ENCODE results near the gene RSPRY1. TPM values are rescaled to one million over a fixed set of nuclear protein-coding genes. Genes with fewer than 3 reads are reported as not detected.

Gene RSPRY1
- total RNA-seq, 1 donor from 2014 or later: 76.8 TPM

GRCh38 chr16:57271063-57271345, 84.9 kb downstream of the RSPRY1 start:
- TF ChIP-seq CTCF (IDR thresholded peaks at IDR 0.05; ENCODE audit: insufficient read depth, low read depth, low read length) (no peak), EZH2 (IDR thresholded peaks at IDR 0.05; ENCODE audit: insufficient read depth, low read length) (no peak)
- no peaks in the 10 kb centered on the region for H4K20me1 ChIP-seq (ENCODE audit: insufficient read depth, low read length)
- FAIRE-seq (no peak), DNase-seq (ENCODE audit: low read depth) (no peak)
- H3K9me3 Mint-ChIP-seq (ENCODE audit: unreplicated experiment): no peaks in the 10 kb centered on the region
- H3K4me2 ChIP-seq (ENCODE audit: low read length): no peak overlapping the region
- H3K27ac Mint-ChIP-seq (ENCODE audit: unreplicated experiment): no peak overlapping the region
- H3K27ac ChIP-seq (ENCODE audit: low read depth, low read length): no peak overlapping the region
- H3K4me3 ChIP-seq (ENCODE audit: insufficient read depth, low read depth, low read length): no peak overlapping the region
- no peaks in the 10 kb centered on the region for H3K36me3 ChIP-seq (ENCODE audit: insufficient read depth, low read length)
- H3K27me3 ChIP-seq (ENCODE audit: insufficient read depth, low read length): no peaks in the 10 kb centered on the region
- no peak overlapping the region for H3K9ac ChIP-seq (ENCODE audit: low read length)
- no peak overlapping the region for H3K4me3 Mint-ChIP-seq (ENCODE audit: unreplicated experiment)
- H3K9me3 ChIP-seq (ENCODE audit: insufficient read depth, low read depth, low read length): no peaks in the 10 kb centered on the region
- peaks cover 5% of the 10 kb centered on the region for H3K4me1 ChIP-seq (ENCODE audit: insufficient read depth, low read length)
- no peaks in the 10 kb centered on the region for H3K79me2 ChIP-seq (ENCODE audit: insufficient read depth, low read length)
- peaks cover 15% of the 10 kb centered on the region for H3K4me1 Mint-ChIP-seq (ENCODE audit: low read depth, unreplicated experiment)
- H2AFZ ChIP-seq (ENCODE audit: low read depth, low read length): no peak overlapping the region
- H3K27me3 Mint-ChIP-seq (ENCODE audit: low read depth, unreplicated experiment): peaks cover 3% of the 10 kb centered on the region
- H3K36me3 Mint-ChIP-seq (ENCODE audit: low read depth, unreplicated experiment): no peaks in the 10 kb centered on the region

- Histone ChIP-seq H3K4me1 (ENCODE audit: insufficient read depth, low read length) (no peaks in the 10 kb centered on the region), H3K9ac (ENCODE audit: low read length) (no peak overlapping the region), H3K9me3 (ENCODE audit: insufficient read depth, low read depth, low read length) (no peaks in the 10 kb centered on the region), H4K20me1 (ENCODE audit: insufficient read depth, low read length) (no peaks in the 10 kb centered on the region), H2AFZ (ENCODE audit: low read depth, low read length) (no peak overlapping the region), H3K27ac (ENCODE audit: low read depth, low read length) (no peak overlapping the region), H3K4me3 (ENCODE audit: insufficient read depth, low read depth, low read length) (no peak overlapping the region), H3K4me2 (ENCODE audit: low read length) (no peak overlapping the region), H3K27me3 (ENCODE audit: insufficient read depth, low read length) (no peaks in the 10 kb centered on the region), H3K36me3 (ENCODE audit: insufficient read depth, low read length) (no peaks in the 10 kb centered on the region), H3K79me2 (ENCODE audit: insufficient read depth, low read length) (no peaks in the 10 kb centered on the region)
- peaks cover 3% of the 10 kb centered on the region for H3K27me3 Mint-ChIP-seq (ENCODE audit: low read depth, unreplicated experiment)
- FAIRE-seq (no peak), DNase-seq (ENCODE audit: low read depth) (no peak)
- H3K36me3 Mint-ChIP-seq (ENCODE audit: low read depth, unreplicated experiment): no peaks in the 10 kb centered on the region
- H3K9me3 Mint-ChIP-seq (ENCODE audit: unreplicated experiment): no peaks in the 10 kb centered on the region
- no peak overlapping the region for H3K4me3 Mint-ChIP-seq (ENCODE audit: unreplicated experiment)
- no peak overlapping the region for H3K27ac Mint-ChIP-seq (ENCODE audit: unreplicated experiment)
- TF ChIP-seq EZH2 (IDR thresholded peaks at IDR 0.05; ENCODE audit: insufficient read depth, low read length) (no peak), CTCF (IDR thresholded peaks at IDR 0.05; ENCODE audit: insufficient read depth, low read depth, low read length) (no peak)
- peaks cover 10% of the 10 kb centered on the region for H3K4me1 Mint-ChIP-seq (ENCODE audit: low read depth, unreplicated experiment)
Observed at GRCh38 chr16:57271867-57272495, 85.9 kb downstream of the RSPRY1 start.

DNA sequence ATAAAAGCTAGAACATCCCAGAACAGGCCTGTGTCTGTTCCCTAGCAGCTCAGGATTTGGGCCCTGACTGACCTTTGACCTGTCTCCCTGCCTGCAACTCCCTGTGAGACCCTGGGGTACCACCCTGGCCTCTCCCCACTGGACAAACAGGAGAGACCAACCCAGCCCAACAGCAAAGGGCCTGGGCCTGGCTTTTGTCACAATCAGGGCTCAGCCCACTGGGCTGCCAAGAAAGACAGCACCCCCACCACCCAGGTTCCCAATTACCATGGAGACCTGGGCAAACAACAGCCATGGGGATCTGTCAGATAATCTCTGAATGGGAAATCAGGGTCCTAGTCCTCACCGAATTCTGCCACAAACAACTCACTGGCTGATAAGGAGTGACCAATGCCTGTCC, 87.2 kb downstream of the RSPRY1 start:
- H3K4me3 Mint-ChIP-seq (ENCODE audit: unreplicated experiment): no peak overlapping the region
- TF ChIP-seq EZH2 (IDR thresholded peaks at IDR 0.05; ENCODE audit: insufficient read depth, low read length) (no peak), CTCF (IDR thresholded peaks at IDR 0.05; ENCODE audit: insufficient read depth, low read depth, low read length) (no peak)
- H3K4me2 ChIP-seq (ENCODE audit: low read length): no peak overlapping the region
- peaks cover 6% of the 10 kb centered on the region for H3K4me1 ChIP-seq (ENCODE audit: insufficient read depth, low read length)
- H3K27me3 Mint-ChIP-seq (ENCODE audit: low read depth, unreplicated experiment): peaks cover 3% of the 10 kb centered on the region
- H3K36me3 Mint-ChIP-seq (ENCODE audit: low read depth, unreplicated experiment): no peaks in the 10 kb centered on the region
- no peaks in the 10 kb centered on the region for H3K36me3 ChIP-seq (ENCODE audit: insufficient read depth, low read length)
- no peak overlapping the region for H3K27ac Mint-ChIP-seq (ENCODE audit: unreplicated experiment)
- no peaks in the 10 kb centered on the region for H3K27me3 ChIP-seq (ENCODE audit: insufficient read depth, low read length)
- no peaks in the 10 kb centered on the region for H3K9me3 ChIP-seq (ENCODE audit: insufficient read depth, low read depth, low read length)
- no peak overlapping the region for H3K27ac ChIP-seq (ENCODE audit: low read depth, low read length)
- FAIRE-seq (no peak), DNase-seq (ENCODE audit: low read depth) (no peak)
- no peaks in the 10 kb centered on the region for H3K9me3 Mint-ChIP-seq (ENCODE audit: unreplicated experiment)
- H3K4me3 ChIP-seq (ENCODE audit: insufficient read depth, low read depth, low read length): no peak overlapping the region
- no peaks in the 10 kb centered on the region for H4K20me1 ChIP-seq (ENCODE audit: insufficient read depth, low read length)
- H3K9ac ChIP-seq (ENCODE audit: low read length): no peak overlapping the region
- H3K4me1 Mint-ChIP-seq (ENCODE audit: low read depth, unreplicated experiment): peaks cover 21% of the 10 kb centered on the region
- no peaks in the 10 kb centered on the region for H3K79me2 ChIP-seq (ENCODE audit: insufficient read depth, low read length)
- H2AFZ ChIP-seq (ENCODE audit: low read depth, low read length): no peak overlapping the region
